ENCODE data around the gene GRK3. TPM values are rescaled to one million over a fixed set of nuclear protein-coding genes. Genes with fewer than 3 reads are reported as not detected.

The GRK3 gene
- total RNA-seq, 4 donors from 2014 or later: 3.6 to 10.9 (median 7.1) TPM

GRCh38 chr22:25745341-25746011 lies 181.0 kb downstream of the GRK3 start:
- no peak overlapping the region for H3K27ac ChIP-seq
- no peaks in the 10 kb centered on the region for H3K9me3 ChIP-seq
- no peak for DNase-seq (ENCODE audit: low spot score in 2 of 2)
- 86% methylated on average over 7 of the region's 7 CpGs for WGBS
- TF ChIP-seq POLR2A (IDR thresholded peaks at IDR 0.05) (no peak), POLR2AphosphoS5 (IDR thresholded peaks at IDR 0.05) (no peak), EP300 (IDR thresholded peaks at IDR 0.05) (no peak)
- TF ChIP-seq, protein P1, sequence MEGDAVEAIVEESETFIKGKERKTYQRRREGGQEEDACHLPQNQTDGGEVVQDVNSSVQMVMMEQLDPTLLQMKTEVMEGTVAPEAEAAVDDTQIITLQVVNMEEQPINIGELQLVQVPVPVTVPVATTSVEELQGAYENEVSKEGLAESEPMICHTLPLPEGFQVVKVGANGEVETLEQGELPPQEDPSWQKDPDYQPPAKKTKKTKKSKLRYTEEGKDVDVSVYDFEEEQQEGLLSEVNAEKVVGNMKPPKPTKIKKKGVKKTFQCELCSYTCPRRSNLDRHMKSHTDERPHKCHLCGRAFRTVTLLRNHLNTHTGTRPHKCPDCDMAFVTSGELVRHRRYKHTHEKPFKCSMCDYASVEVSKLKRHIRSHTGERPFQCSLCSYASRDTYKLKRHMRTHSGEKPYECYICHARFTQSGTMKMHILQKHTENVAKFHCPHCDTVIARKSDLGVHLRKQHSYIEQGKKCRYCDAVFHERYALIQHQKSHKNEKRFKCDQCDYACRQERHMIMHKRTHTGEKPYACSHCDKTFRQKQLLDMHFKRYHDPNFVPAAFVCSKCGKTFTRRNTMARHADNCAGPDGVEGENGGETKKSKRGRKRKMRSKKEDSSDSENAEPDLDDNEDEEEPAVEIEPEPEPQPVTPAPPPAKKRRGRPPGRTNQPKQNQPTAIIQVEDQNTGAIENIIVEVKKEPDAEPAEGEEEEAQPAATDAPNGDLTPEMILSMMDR (IDR thresholded peaks at IDR 0.05): no peak
- H3K36me3 ChIP-seq: no peaks in the 10 kb centered on the region
- H3K4me3 ChIP-seq: no peak overlapping the region
- H3K4me1 ChIP-seq: no peaks in the 10 kb centered on the region
- peaks cover 4% of the 10 kb centered on the region for H3K27me3 ChIP-seq

- TF ChIP-seq, protein P1 (IDR thresholded peaks at IDR 0.05): no peak
- no peak for TF ChIP-seq POLR2A (IDR thresholded peaks at IDR 0.05)
- Histone ChIP-seq H3K36me3 (no peaks in the 10 kb centered on the region), H3K9me3 (no peaks in the 10 kb centered on the region), H3K4me3 (no peak overlapping the region), H3K27me3 (peaks cover 4% of the 10 kb centered on the region), H3K4me1 (no peaks in the 10 kb centered on the region), H3K27ac (no peak overlapping the region)
- 50% methylated on average over 1 of the region's 1 CpG for WGBS
- no peak for DNase-seq (ENCODE audit: low spot score in 2 of 2)
Observed at GRCh38 chr22:25746012-25746373, 181.5 kb downstream of the GRK3 start.

- Histone ChIP-seq H3K4me1 (no peaks in the 10 kb centered on the region), H3K4me3 (no peak overlapping the region), H3K36me3 (no peaks in the 10 kb centered on the region), H3K9me3 (no peaks in the 10 kb centered on the region), H3K27me3 (peaks cover 4% of the 10 kb centered on the region), H3K27ac (no peak overlapping the region)
- TF ChIP-seq POLR2AphosphoS5 (IDR thresholded peaks at IDR 0.05): no peak
- no peak for TF ChIP-seq EP300 (IDR thresholded peaks at IDR 0.05)
- no peak for TF ChIP-seq POLR2A (IDR thresholded peaks at IDR 0.05)
- TF ChIP-seq, protein P1 (IDR thresholded peaks at IDR 0.05): no peak
- no peak for DNase-seq (ENCODE audit: low spot score in 2 of 2)
- WGBS: 69% methylated on average over 7 of the region's 8 CpGs
Observed at GRCh38 chr22:25747245-25747944, 182.9 kb downstream of the GRK3 start.

DNA sequence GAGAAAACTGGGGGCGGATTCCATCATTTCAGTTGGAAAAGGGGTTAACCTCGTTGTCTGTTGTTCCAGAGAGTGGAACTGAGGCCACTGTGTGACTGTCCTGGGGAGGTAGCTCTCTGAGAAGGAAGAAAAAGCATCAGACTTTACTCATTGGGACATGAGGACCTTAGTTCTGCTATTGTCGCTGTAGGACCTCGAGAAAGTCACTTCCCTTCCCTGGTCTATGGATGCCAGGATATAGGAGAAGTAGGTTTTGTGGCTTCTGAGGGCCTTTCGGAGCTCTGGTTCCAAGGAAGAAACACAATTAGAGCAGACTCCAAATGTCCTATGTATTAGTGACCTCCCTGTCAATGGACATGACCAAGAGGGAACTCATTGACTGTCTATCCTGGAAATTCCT lies 183.7 kb downstream of the GRK3 start:
- DNase-seq (ENCODE audit: low spot score in 2 of 2): no peak
- Histone ChIP-seq H3K27me3 (peaks cover 4% of the 10 kb centered on the region), H3K36me3 (no peaks in the 10 kb centered on the region), H3K4me3 (no peak overlapping the region), H3K9me3 (no peaks in the 10 kb centered on the region), H3K4me1 (no peaks in the 10 kb centered on the region), H3K27ac (no peak overlapping the region)
- no peak for TF ChIP-seq EP300 (IDR thresholded peaks at IDR 0.05)
- no peak for TF ChIP-seq POLR2A (IDR thresholded peaks at IDR 0.05)
- TF ChIP-seq POLR2AphosphoS5 (IDR thresholded peaks at IDR 0.05): no peak
- TF ChIP-seq, protein P1 (IDR thresholded peaks at IDR 0.05): no peak
- WGBS: 87% methylated on average over 5 of the region's 5 CpGs

DNA sequence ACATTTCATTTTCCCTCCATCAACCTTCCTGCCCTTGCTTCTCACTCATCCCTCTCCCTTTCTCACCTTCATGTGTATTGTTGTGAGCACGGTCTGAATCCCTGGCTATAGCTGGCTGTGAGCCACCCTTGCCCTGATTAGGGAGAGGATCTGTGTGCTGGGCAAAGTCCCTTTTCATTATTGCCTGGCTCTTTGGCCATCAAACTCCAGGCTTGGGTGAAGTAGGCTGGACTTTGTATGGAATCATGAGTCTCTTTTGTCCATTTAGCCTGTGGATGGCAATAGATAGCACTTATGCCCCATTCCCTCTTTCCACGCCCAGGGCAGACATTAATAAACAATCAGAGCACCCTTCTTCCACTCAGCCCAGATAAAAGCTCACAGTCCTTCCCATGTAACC lies 184.2 kb downstream of the GRK3 start:
- no peak for DNase-seq (ENCODE audit: low spot score in 2 of 2)
- H3K27me3 ChIP-seq: peaks cover 4% of the 10 kb centered on the region
- TF ChIP-seq EP300 (IDR thresholded peaks at IDR 0.05): no peak
- no peak for TF ChIP-seq POLR2A (IDR thresholded peaks at IDR 0.05)
- no peak for TF ChIP-seq POLR2AphosphoS5 (IDR thresholded peaks at IDR 0.05)
- TF ChIP-seq, protein P1 (IDR thresholded peaks at IDR 0.05): no peak
- no peaks in the 10 kb centered on the region for H3K4me1 ChIP-seq
- WGBS: 87% methylated on average over 2 of the region's 2 CpGs
- H3K27ac ChIP-seq: no peak overlapping the region
- H3K4me3 ChIP-seq: no peak overlapping the region
- H3K9me3 ChIP-seq: no peaks in the 10 kb centered on the region
- no peaks in the 10 kb centered on the region for H3K36me3 ChIP-seq

Measured in suprapubic skin (tissue), 4 donors.